NAMALWA (cell line): Measurements from ENCODE around the gene COBLL1.

Source experiments
- DNase-seq: peaks from one replicate; pipeline ENCODE4 v3.0.0-alpha.2; 2015; ENCODE audit warnings: low spot score

Gene COBLL1

DNA sequence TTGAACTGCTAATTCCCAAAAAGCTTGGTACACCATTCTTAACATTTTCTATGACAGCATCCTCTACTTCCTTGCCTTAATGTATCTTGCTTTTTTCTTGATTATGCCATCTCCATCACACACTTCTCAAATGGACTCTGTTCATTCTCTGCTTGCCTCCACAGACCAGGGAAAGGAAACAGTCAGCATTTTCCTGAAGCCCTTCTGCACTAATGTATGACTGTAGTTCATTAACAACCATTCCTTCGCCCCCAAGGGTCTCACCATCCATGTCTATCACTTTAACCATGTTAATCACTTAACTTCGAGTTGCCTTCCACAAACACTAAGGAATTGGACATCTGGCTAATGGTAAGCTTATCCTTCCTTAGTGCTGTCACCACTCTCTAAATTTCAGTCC lies 54.8 kb downstream of the COBLL1 start:
- no peak for DNase-seq

DNA sequence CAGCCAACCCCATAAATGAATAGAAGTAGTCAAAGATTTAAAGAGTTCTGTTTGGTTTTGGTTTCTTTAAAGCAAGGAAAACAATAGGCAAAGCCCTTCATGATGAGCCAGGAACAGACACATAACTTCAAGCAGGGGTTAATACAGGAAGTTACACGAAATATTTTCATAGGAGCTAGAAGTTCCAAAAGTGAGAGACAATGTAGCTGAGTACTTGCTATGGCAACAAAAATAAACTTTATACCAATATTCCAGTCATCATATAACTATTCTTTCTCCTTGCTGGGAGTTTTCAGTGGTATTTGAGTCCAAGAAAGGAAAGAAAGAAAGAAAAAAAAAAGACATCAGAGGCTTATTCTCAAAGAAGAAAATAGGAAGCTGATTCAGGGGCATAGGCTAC lies 56.2 kb downstream of the COBLL1 start:
- no peak for DNase-seq

DNA sequence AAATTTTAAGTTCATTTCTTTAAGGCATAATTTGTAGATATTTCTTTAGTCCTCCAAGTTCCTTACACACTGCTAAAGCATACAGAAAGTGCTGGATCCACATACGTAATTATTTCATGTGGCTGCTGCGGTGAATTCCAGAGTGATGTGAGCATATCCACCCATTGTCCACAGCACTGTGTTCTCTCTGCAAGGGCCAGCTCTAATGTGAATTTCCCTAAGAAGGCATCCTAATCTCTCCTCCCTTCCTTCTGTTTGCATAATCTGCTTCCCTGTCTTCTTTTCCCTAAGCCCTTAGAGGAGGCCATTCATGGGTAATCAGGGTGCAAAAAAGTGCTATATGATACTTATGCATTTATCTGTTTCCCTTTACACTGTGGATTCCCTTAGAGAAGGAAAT lies 57.2 kb downstream of the COBLL1 start:
- no peak for DNase-seq

DNA sequence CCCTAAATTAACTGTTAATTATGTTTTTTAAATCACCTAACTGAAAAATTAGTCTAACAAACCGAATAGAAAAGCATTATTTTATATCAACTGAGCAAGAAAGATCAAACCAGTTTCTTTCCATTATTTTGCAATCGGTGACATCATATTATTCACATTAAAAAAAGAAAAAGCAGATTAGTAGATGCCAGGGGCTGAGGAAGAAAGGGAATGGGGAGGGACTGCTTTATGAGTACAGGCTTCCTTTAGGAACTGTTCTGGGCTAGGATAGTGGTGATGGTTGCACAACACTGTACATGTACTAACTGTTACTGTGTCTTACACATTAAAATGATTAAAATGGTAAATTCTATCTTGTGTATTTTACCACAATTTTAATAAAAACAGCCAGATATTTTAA lies 59.3 kb downstream of the COBLL1 start:
- DNase-seq, result no peak

DNA sequence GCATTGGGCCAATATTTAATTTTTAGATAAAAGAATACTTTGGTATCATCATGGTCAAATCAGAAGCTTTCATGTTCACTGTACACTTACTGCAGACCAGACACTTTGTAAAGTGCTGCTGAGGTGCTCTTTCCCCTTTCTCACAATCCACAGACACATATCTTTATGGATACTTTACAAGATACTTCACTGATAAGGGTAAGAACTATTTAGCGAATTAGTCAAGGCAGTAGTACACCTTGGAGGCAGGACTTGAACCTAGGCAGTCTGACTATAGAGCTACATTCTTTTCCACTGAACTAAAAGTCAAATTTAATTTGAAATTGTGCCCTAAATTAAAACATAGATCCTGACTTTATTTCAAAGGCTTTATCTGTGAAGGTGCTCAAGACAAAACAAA lies 60.2 kb downstream of the COBLL1 start:
- no peak for DNase-seq

DNA sequence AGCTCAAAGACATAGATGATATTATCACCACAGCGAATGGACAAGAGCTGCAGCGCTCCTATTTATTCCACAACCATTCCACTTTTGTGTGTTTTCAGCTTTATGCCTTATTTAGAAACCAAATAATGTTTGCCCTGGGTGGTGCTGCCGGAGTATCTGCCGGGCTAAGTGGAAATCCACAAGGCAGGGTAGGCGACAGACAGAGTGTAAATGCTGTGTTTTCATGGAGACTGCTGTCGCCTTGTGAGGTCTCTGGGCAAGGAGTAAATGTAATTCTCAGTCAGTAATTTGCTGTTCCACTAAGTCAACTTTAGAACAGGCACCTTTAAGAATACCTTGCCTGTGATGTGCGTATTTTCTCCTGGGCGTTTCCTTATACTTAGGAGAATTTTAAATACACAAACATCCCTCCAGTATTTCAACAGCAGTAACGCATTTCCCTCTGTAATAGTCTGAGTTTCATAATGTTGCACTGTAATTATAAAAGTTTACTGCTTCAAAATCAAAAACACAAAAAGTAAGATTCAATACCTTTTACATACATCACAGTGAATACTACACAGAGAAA lies 60.9 kb downstream of the COBLL1 start:
- DNase-seq, result no peak

DNA sequence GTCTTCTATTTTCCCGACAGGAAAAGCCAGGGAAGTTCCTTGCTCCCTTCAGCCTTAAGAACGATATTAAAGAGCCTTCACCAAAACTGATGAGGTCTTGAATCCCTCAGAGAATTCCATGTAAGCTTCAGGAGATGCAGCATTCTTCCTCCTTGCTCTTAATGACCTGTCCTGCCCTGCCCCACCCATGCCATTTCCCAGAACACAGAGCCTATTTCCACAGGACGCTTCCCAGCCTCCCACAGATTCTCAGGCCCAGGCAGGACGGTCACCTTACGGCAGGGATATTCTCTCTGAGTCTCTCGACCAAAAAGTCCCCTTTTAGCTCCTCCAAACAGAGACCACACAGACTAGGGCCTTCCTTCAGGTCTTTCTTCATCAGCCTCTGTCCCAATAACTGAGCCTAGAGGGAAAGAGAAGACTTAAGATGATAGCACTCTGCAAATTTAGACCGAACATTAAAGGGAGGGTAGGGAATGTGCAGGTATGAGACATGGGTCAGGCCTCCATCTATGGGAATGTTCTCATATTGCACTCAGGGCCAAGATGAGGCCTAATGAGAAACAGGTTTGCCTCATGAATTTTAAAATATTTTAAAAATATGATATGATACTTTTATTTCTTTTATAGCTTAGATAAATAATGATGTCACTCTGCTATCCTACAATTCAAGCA lies 62.1 kb downstream of the COBLL1 start:
- DNase-seq, result no peak

DNA sequence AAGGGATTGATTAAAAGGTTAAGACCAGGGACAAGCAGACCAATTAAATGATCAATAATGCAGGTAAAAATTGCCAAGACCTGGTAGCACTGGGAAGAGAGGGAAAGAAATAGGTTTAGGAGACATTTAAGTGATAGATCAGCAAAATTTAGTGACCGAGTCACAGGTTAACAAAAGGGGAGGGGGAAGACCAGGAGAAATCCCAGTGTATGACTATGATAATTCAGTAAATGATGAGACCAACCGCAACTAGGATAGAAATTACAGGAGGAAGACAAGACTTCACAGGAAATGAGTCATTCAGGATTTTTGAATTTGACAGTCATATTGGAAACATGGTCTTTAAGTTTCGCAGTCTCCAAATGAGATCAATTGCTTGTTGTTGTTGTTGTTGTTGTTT lies 62.9 kb downstream of the COBLL1 start:
- DNase-seq, result no peak

DNA sequence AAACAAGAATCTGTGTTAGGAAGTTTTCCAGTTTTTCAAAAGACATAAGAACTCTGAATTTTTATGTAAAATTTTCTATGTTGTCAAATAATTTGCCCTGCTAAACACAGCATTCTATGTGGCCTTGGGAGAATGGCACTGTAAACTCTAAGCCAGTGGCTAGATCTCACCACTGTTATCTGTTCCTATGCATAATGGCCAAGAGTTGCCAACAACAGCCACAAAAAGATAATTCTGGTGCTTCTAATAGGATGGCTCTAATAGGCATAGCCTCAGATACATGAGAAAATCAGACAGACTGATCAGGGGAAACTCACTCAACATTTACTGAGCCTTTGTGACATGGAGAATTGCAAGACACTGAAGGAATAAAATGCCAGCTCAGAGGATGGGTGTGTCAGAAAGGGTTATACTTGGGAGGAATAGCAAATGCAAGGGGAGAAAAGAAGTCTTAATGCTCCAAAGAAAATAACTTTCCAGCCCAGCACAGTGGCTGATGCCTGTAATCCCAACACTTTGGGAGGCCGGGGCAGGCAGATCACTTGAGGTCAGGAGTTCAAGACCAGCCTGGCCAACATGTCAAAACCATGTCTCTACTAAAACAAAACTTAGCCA lies 63.7 kb downstream of the COBLL1 start:
- no peak for DNase-seq

DNA sequence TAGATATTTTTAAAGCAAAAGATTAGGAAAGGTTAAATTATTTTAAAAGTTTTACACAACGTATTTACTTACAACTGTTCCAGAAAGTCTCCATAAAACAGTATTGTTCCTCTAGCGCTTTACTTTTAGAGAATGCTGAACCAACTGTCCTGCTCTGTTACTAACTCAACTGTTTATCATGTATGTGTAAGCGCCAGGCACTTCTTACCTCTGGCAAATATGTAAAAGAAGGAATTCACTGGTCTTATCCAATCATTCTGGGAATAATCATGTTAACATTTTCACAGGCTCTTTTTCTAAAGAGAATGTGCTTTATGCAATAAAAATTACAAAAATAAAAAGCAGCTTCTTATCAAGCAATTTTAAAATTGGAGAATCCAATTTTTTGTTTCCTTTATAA lies 68.0 kb downstream of the COBLL1 start:
- DNase-seq, result no peak

DNA sequence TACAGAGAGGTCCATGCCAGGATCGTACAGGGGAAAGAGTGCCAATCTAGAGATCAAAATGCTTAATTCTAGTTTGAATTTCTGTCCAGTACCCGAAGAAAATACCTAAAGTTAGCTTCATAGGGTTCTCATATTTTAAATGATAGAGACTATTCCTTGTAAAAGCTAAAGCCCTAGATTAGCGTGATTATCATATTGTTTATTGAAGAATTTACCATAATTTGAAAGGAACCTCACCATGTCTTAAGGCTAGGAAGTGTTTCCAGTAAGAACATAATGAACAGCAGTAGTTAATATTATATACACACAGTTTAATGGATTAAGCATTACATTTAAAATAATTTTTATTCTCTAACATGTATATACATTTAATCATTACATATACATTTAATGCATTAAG lies 68.5 kb downstream of the COBLL1 start:
- no peak for DNase-seq

DNA sequence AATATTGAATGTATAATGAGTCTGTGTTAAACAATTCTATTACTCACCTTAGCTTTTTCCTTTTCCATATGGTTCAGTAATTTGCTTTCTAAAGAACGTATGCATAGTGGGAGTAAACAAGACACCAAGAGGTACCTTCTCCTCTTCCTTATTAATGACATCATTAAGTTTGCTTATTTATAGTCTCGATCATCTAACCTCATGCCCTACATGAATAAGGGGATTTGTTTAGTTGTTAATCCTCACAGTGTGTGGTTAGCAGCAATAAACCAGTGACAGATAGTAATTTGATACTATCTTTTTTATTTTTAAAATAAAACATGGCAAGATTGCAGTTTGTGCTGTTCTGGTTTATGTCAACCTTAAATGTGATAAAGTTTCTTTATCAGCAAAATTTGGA lies 69.7 kb downstream of the COBLL1 start:
- no peak for DNase-seq

DNA sequence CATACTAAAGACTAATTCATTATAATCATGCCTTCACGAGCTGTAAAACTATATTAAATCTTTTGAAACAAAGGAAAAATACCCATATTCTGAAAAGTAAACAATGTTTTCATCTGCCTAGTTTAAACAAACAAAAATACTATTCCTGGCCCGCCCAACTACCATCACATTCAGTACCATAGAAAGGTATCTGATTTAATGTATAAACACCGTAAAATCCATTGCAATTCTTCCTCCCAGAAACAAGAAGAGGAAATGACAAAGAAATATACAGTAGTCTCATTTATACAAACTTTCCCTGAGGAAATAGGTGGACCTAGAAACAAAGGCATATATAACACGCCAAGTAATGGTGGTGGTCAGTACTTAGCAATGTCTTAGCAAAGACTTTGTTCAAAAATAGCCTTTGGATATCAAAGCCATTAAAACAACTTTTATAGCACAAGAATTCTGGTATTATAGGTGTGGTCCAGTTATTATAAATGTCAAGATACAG lies 71.2 kb downstream of the COBLL1 start:
- DNase-seq, result no peak

DNA sequence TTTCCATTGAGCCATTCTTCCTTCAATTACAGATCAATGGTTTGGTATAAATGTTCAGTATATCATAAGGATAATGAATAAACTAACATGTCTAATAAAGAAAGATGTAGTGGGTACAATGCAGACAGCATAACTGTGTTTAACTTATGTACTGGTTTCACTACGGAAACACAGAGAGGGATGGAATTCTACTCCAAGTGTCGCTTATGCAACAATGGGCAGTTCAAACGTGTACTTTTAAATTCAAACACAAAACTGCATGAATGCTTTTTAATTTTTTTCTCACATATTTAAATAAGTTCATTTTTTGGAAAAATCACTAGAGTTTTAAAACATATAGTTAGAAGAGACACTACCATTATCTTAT lies 74.7 kb downstream of the COBLL1 start:
- DNase-seq, result no peak

DNA sequence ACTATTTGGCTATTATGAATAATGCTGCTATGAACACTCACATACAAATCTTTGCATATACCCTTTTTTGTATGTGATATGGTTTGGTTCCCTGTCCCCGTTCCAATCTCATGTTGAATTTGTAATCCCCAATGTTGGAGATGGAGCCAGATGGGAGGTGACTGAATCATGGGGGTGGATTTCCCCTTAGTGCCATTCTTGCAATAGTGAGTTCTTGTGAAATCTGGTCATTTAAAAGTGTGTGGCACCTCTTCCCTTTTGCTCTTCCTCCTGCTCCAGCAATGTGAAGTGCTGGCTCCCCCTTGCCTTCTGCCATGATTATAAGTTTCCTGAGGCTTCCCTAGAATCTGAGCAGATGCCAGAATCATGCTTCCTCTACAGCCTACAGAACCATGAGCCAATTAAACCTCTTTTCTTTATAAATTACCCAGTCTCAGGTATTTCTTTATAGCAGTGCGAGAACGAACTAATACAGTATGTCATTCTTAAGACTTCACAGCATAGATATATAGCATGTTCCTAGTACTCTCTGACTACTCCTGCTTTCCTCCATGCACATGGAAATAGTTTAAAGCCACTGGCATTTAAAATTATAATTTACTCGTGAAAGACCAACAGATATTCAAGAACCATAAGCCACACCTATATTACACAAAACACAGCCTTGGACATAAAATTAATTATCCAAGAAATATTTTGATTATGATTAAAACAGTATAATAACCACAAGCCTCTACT lies 75.2 kb downstream of the COBLL1 start:
- no peak for DNase-seq

DNA sequence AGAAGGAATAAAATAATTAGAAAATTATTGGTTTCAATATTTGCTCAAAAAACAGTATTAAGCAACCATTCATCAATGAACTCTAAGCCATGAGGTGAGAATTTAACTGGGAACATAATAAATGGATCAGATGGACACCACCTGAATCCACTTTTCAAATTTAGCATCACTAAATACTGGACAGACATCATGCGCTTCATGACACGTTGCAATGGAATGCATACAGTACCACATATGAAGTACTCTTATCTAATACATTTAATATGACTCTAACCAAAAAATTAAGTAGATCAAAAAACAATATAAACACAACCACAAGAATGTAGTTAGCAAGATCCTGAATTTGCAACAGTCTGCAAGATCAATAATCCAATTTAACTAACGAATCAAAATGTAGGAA lies 76.6 kb downstream of the COBLL1 start:
- DNase-seq, result no peak

DNA sequence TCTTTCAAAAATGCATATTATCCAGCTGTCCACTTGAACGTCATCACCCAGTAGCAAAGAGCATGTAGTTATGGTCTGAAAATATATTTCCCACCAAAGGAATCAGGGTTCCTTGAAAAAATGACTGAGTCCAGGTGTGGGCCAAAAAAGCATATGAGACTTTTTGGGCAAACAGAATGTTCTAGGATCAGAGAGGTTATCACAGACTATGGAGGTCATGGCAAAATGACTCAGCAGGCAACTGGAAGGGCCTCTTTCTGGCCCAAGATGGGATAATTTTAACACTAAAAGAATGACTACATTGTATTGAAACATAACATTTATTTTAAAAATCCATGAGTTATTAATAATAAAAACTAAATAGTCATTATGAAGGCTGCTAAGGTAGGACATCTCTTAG lies 77.1 kb downstream of the COBLL1 start:
- DNase-seq, result no peak

DNA sequence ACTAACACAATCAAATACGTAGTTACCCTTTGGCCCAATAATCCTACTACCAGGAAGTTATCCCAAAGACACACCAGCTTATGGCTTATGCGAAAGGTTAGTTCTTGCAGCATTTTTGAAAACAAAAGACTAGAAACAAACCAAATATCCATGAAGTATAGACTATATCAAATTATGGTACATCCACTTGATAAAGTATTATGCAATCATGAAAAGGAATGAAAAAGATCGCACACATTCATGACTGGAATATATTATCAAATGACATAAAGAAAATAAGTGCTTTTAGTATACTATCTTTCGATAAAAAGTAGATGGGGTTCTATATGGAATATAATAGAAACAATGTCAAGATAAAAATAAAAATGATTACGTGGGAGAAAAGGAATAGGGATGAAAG lies 78.2 kb downstream of the COBLL1 start:
- no peak for DNase-seq

DNA sequence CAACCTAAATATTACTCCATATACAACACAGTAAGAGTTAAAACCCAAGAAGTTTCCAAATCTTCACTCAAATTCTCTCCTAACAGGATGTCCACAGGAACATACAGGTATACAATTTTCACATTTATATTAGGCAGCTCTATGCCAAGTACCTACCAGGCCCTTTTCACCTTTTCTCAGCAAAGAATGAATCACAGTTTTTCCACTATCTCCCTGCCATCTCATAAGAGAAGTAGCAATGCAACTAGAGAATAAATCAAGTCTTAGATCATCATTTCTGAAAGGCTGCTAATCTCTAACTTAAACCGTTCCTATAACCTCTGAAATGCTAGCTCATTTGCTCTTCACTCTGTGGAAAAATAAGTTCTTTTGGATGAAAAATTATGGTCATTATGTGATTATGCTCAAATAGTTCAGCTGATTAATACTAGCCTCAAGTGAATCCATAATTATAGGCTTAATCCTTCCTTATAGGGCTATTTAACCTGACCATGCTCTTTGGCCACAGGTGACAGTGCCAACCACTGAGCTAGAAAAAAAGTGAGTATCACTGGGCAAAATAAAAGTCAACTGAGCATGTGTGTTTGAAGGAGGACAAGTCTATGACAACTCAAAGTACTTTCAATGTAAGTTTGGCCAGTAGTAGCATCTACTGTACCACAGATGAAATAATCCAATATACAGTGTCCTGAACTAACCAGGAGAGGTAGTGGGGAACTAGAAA lies 79.7 kb downstream of the COBLL1 start:
- DNase-seq, result no peak

DNA sequence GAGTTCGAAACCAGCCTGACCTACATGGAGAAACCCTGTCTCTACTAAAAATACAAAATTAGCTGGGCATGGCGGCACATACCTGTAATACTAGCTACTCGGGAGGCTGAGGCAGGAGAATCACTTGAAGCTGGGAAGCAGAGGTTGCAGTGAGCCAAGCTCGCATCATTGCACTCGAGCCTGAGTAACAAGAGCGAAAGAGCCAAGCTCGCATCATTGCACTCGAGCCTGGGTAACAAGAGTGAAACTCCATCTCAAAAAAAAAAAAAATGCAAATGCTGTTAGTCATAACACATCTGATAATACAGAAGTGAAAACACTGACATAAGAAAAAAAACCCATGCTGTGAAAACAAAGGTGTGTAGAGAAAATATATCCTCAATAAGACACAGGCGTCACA lies 80.4 kb downstream of the COBLL1 start:
- peak; percentile 48 for DNase-seq

DNA sequence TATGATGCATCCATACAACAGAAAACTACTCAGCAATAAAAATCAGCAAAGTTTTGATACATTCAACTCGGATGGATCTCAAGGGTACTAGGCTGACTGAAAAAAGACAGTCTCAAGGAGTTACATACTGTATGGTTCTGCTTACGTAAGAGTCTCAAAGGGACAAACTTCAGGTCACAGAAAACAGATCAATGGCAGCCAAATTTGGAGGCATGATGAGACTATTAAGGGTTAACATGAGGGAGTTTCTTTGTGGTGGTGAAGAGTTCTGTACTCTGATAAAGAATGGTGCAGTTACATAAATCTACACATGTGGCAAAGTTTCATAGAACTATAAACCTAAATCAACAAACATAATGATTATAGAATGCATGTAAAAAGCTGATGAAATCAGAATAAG lies 81.4 kb downstream of the COBLL1 start:
- DNase-seq, result no peak

DNA sequence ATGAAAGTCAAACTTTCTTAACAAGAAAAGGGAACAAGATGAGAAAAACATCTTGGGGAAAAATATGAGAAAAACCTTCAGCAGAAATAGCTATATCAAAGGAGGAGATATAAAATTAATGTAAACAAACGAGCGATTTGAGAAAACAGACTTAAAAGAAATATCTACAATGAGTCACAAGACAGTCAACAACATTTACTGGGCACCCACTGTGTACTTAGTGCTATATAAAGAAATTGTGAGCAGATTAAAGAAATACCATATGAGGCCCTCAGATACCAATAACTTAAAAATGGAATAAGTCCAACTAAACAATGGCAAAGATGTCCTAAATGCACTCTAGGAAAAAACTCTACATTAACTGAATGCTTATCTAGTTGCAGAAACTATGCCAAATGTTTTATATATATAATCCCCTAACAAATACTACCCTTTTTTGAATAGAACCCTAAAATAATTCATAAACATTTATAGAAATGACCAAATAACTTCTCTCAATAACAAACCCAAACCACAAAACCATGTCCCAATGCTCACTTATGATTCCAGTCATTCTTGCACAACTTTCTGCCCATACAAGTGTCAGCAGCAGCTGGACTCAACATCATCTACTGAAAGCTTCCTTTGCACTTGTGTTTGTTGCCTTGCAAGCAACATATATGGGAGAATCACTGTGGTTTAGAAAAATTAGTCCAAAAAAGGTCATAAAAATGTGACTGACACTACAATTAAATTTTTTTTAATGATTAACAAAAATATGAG lies 83.5 kb downstream of the COBLL1 start:
- no peak for DNase-seq
